GM19372 (cell line): Measurements from ENCODE around the gene HFE.
"Not testable (repeated sequence)": the region's sequence is repeated elsewhere in the genome, so short reads cannot be mapped to it uniquely, and the experiment has no call there.

Source experiments
- ATAC-seq: cut with Tn5 transposase; IDR thresholded peaks from one replicate; pipeline ENCODE4 v1.9.1; 2021; ENCODE audit warnings: mild to moderate bottlenecking, low read depth, moderate library complexity; ENCODE audit not compliant: unreplicated experiment

The HFE gene

GRCh38 chr6:26105842-26106241 lies 18.6 kb downstream of the HFE start:
- no peak for ATAC-seq

- no peak for ATAC-seq
Measured at GRCh38 chr6:26107935-26108334, 20.7 kb downstream of the HFE start.

DNA sequence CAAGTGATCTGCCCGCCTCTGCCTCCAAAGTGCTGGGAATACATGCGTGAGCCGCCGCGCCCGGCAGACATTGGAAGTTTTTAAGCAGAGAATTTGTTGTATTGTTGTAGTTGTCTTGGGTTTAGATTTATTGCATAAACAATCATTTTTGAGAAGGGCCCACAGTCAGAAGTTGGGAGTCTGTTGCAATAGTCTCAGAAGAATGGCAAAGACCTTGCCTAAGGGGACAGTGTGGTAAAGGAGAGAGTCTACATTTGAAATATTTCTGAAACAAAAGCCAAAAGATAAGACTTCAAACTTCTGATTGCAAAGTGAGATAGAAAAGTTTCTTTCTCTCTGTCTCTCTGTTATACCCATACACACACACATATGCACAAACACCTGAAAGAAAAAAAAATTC lies 22.5 kb downstream of the HFE start:
- no peak for ATAC-seq

DNA sequence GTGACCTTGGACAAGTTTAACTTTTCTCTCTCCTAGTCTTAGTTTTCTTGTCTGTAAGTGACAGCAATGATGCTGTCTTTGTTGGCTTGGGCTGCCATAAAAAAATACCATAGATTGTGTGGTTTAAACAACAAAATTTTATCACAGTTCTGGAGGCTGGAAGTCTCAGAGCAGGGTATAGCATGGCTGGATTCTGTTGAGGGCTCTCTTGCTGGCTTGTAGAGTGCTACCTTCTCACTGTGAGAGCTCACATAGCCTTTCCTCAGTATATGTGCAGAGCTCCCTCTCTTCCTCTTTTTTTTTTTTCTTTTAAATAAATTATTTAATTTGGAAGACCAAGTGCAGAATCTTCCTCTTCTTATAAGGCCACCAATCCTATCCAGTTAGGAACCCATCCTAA lies 26.3 kb downstream of the HFE start:
- no peak for ATAC-seq

DNA sequence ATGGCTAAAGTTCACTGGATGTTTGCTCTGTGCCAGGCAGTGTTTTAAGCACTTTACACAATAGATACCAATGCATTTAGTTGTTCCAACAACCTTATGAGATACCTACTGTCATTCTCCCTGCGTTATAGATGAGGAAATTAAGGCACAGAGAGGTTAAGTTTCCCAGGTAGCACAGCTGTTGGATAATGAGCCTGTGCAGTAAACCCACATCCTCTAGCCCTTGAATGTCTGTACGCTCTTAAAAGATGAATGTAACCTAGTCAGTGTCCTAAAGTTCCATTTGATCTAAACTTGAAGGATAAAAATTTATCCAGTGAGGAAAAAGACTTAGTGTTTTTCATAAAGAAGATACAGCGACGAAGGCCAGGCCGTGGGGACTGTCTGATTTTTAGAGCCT lies 28.0 kb downstream of the HFE start:
- ATAC-seq = no peak

GRCh38 chr6:26116267-26116666 lies 29.0 kb downstream of the HFE start:
- ATAC-seq = no peak

- no peak for ATAC-seq
Measured at GRCh38 chr6:26118999-26119398, 31.8 kb downstream of the HFE start.

GRCh38 chr6:26120115-26120514 lies 32.9 kb downstream of the HFE start:
- not testable (repeated sequence) for ATAC-seq

DNA sequence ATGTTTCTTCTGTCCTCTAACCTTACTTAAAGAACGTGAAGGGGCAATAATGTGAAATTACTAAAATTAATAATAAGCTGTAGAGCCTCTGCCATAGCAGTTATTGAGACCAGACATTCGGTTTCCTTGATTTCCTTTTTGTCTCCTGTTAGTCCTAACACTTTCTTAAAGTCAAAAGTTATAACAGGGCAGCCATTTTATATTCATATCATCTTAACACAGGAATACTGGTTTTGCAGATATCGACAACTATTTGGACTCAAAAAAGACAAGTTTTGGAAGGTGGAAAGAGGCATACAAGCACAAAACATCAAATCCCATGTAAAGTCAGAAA lies 33.5 kb downstream of the HFE start:
- ATAC-seq = no peak

DNA sequence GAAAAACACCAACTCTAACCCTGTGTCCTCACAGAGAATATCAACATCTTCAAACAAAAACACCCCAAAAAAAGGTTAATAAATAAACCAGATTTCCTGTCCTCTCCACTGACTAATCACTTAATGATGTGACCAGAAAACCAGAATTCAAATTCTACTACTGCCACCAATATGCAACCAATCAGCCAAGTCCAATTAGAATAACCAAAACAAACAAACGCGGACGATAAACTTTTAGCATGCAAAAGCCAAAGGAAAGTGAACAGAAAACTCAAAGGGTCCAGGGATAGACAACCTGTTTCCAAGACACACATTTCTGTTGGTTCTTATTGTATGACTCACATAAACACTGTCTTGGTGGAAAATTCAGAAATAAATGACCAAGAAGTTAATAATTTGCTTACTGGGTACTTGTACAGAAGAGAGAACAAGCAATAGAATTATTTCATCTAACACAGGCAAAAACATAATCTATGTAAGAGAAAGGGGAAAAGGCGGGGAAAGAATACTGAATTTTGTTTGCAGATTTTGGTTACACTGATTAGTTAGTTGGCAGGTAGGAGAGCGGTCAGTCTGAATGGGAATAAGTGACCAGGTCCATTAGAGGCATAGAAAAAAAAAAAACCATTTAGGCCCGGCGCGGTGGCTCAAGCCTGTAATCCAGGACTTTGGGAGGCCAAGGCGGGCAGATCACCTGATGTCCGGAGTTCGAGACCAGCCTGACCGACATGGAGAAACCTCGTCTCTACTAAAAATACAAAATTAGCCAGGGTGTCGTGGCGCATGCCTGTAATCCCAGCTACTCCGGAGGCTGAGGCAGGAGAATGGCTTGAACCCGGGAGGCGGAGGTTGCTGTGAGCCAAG lies 34.1 kb downstream of the HFE start:
- no peak for ATAC-seq

- ATAC-seq = no peak
Measured at GRCh38 chr6:26122005-26122388, 34.8 kb downstream of the HFE start.

DNA sequence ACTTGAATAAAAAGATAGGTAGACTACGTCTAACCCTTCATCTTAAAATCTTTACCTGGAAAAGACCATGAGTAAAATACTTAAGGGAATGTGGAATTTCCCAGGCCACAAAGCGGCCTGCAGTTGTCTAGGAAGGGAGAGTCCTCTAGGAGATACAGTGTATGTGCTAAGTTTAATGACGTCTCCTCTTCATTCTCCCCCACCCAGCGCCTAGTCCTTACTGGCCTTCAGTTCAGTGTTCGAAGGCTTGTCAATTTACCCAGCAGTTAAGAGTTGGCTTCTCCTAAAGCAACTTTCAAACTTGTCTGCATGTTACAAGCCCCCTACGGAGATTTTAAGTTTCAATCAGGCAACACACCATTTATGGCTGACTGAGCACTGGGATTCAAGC lies 35.2 kb downstream of the HFE start:
- no peak for ATAC-seq

DNA sequence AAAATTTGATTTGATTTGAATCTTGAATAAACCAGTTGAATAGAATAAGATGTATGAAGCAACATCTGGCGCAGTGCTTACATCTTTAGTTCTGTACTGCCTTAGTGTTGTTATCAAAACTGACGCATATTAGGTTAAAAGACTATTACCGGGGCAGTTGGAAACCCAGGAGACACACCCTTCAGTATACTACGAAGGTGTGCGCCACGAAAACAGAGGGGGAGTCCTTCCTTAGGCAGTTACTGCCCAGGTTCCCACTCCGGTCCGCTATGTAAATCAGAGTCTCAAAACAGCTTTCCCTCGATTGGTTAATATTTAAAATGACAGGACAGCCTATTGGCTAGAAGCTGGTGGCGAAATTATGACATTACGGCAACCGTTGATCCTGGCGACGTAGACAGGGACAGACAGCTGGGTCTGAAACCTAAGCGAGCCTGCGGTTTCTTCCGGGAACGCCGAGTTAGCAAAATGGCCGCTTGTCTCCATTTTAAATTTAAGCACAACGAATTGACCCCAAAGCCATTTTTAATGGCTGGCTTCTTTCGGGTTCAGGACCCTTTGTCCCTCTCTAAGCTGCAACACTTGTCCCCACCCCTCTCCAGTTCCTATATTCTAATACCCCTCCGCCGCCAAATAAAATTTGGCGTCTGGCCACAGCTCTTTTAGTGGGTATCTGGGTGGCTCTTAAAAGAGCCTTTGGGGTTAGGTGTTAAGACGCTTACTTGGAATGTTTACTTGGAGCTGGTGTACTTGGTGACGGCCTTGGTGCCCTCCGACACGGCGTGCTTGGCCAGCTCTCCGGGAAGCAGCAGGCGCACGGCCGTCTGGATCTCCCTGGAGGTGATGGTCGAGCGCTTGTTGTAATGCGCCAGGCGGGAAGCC lies 35.8 kb downstream of the HFE start:
- peak; percentile 43 for ATAC-seq

DNA sequence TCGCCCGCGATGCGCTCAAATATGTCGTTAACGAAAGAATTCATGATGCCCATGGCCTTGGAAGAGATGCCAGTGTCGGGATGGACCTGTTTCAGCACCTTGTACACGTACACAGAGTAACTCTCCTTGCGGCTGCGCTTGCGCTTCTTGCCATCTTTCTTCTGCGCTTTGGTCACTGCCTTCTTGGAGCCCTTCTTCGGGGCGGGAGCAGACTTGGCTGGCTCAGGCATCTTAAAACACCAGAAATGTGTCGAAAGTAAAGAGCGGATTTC lies 36.4 kb downstream of the HFE start:
- ATAC-seq = no peak

DNA sequence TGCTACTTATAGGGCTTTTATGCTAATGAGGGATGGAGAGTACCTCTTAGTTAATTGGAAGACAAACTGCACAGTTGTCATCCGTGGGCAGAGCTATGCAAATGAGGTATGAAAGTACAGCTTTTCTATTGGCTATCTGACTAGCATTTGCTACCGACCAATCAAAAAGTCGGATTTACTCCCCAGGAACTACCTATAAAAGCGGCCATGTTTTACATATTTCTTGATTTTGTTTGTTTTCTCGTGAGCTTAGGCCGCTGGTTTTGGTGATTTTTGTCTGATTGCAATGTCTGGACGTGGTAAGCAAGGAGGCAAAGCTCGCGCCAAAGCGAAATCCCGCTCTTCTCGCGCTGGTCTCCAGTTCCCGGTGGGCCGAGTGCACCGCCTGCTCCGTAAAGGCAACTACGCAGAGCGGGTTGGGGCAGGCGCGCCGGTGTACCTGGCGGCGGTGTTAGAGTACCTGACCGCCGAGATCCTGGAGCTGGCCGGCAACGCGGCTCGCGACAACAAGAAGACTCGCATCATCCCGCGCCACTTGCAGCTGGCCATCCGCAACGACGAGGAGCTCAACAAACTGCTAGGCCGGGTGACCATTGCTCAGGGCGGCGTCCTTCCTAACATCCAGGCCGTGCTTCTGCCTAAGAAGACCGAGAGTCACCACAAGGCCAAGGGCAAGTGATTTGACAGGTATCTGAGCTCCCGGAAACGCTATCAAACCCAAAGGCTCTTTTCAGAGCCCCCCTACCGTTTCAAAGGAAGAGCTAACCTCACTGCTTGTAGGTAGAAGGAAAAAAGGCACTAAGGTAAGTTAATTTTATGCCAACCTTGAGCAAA lies 36.9 kb downstream of the HFE start:
- peak; percentile 61 for ATAC-seq

DNA sequence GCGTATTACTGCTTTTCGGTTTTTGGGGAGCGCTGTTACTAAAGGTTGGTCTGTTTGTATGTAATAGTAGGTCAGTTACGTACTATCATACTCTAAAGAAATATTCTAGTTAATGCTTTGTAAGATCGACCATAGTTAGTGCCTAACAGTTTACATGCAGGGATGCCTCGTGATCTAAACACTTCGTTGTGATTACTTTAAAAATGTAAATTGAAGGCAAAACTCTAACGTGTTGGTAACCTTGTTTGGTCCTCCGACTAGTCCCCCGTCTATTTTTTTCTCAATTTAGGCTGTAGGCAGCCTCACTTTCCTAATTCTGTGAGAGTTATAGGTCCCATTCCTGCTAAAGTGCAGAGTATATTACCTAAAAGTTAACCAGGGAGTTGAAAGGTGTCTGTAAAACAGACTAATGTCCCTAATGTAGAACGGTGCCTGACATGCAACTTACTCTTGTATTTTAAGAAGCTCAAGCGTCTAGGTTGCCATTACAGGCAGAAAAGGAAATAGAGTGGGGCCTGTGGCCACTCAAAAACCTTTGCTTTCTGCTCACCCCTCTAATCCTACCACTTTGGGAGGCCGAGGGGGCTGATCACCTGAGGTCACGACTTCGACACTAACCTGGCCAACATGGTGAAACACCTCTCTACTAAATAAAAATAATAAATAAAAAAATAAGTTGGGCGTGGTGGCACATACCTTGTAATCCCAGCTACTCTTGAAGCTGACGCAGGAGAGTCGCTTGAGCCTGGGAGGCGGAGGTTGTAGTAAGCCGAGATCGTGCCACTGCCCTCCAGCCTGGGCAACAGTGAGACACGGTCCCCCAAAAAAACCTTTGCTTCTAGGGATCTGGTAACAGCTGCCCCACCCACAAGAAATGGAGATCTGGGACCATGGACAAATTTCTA lies 37.8 kb downstream of the HFE start:
- no peak for ATAC-seq

DNA sequence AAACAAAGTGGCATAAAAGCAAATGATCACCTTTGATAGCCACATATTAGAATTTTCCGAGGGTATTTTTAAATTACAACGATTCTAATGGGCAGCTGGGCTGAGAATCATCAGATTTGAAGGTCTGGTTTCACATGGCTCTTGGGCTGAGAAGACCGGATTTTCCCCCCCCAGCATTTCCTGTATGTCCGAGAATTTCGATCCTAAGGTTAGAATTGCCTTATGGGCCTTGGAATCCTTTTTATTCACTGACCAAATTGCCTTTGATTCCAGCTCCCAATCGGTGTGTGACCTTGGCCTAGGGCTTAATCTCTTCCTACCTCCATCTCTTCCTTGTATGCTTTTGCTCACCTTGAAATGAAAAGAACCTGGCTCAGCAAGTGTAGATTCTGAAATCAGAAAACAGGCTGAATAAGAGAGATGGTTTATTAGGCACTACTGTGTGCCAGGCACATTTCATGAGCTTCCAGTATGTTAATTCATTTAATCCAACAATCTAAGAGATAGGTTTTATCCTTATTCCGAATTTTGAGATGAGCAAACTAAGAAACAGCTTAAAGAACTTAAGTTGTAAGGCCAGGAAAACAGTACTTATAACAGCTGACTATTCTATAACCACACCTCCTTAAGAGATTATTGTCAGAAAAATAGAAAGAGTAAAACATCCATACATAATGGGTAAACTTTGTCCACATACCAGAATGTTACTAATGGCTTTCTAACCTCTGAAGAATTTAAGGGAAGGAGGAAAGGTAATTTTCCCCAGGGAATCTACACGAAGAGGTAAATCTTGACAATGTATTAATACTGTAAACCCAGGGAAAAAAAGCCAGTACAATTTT lies 39.4 kb downstream of the HFE start:
- no peak for ATAC-seq

GRCh38 chr6:26128013-26128771 lies 41.0 kb downstream of the HFE start:
- ATAC-seq = no peak

GRCh38 chr6:26129656-26130055 lies 42.4 kb downstream of the HFE start:
- ATAC-seq = no peak
